ENCODE measurements around the gene IL10RB. TPM values are rescaled to one million over a fixed set of nuclear protein-coding genes. Genes with fewer than 3 reads are reported as not detected.
"Not testable (repeated sequence)": the region's sequence is repeated elsewhere in the genome, so short reads cannot be mapped to it uniquely, and the experiment has no call there.

Gene IL10RB
- total and polyA plus RNA-seq, 2 of the 8 experiments (the other 6 are each of a cell fraction or from before 2014, with no cell fraction given), result 2.7 to 3.2 TPM

GRCh38 chr21:33242846-33243245, 23.3 kb upstream of the IL10RB start:
- not testable (repeated sequence) for H3K4me2 ChIP-seq (ENCODE audit: insufficient read depth in 1 of 2, low read depth in 2 of 2, low read length in 2 of 2); H3K18ac ChIP-seq (ENCODE audit: extremely low read depth, low read length); H2BK12ac ChIP-seq (ENCODE audit: low read depth, low read length); H3K23ac ChIP-seq (ENCODE audit: insufficient read length); FAIRE-seq; H3K27ac ChIP-seq (ENCODE audit: low read depth, low read length); H4K5ac ChIP-seq (ENCODE audit: insufficient read length, low read depth, low read length); H2BK5ac ChIP-seq (ENCODE audit: low read depth, low read length); H2BK120ac ChIP-seq (replicated peaks; ENCODE audit: low read depth, low read length); H2AFZ ChIP-seq (ENCODE audit: low read length); H2AK5ac ChIP-seq (ENCODE audit: low read depth, low read length); H4K91ac ChIP-seq (replicated peaks; ENCODE audit: insufficient read length, low read length); H4K20me1 ChIP-seq (replicated peaks in 1 of 2; ENCODE audit: control insufficient read depth in 1 of 2, insufficient read depth in 2 of 2, low read length in 2 of 2); H3K14ac ChIP-seq (ENCODE audit: insufficient read length); H3K27me3 ChIP-seq (replicated peaks in 1 of 4; ENCODE audit: control insufficient read depth in 3 of 4, extremely low read depth in 1 of 4, insufficient read depth in 3 of 4, low read length in 3 of 4); H3K4me3 ChIP-seq (ENCODE audit: extremely low read depth in 1 of 4, insufficient read depth in 2 of 4, low read depth in 3 of 4, low read length in 4 of 4); H3K79me2 ChIP-seq (ENCODE audit: control insufficient read depth in 1 of 2, insufficient read depth in 2 of 2, low read length in 2 of 2); H3K56ac ChIP-seq (replicated peaks; ENCODE audit: insufficient read length, low read depth, low read length); H2BK20ac ChIP-seq (ENCODE audit: low read length); H3K23me2 ChIP-seq (ENCODE audit: low read depth, low read length); H2BK15ac ChIP-seq (ENCODE audit: low read length); H3K4me1 ChIP-seq (replicated peaks in 1 of 4; ENCODE audit: control insufficient read depth in 3 of 4, insufficient read depth in 4 of 4, low read length in 3 of 4); H3K79me1 ChIP-seq (ENCODE audit: low read depth, low read length); H3K4ac ChIP-seq (replicated peaks; ENCODE audit: insufficient read length, low read depth, low read length); DNase-seq (ENCODE audit: low read depth in 1 of 2, low spot score in 2 of 2); H4K8ac ChIP-seq (ENCODE audit: extremely low read depth, insufficient read depth, low read length); H3K9ac ChIP-seq (replicated peaks in 1 of 4; ENCODE audit: extremely low read depth in 1 of 4, low read depth in 3 of 4, low read length in 3 of 4)
- Histone ChIP-seq H3K9me3 (ENCODE audit: insufficient read depth in 2 of 2, low read depth in 1 of 2, low read length in 1 of 2) (peaks cover 22% of the 10 kb centered on the region in 2 experiments), H3K36me3 (ENCODE audit: control insufficient read depth in 2 of 4, insufficient read depth in 4 of 4, low read length in 3 of 4) (peaks cover 10 to 47% (median 18%) of the 10 kb centered on the region in 4 experiments)
- POLR2A ChIA-PET (ENCODE audit: partially characterized antibody), result interaction anchor here (0.6 kb wide), 1 partner anchor 210 kb away, joined by 3 read pairs; no protein-coding TSS in a partner anchor
- CTCF ChIA-PET (ENCODE audit: partially characterized antibody), result interaction anchor here (1.3 kb wide), 1 partner anchor 60 kb away, joined by 3 read pairs; no protein-coding TSS in a partner anchor
- WGBS, 2 experiments (ENCODE audit: extremely low coverage in 1 of 2, insufficient coverage in 1 of 2, insufficient read length in 1 of 2, insufficient replicate concordance in 2 of 2, low coverage in 1 of 2, low lambda C conversion rate in 2 of 2, missing lambda C conversion rate in 1 of 2), result 98% methylated on average over 5 of the region's 8 CpGs; no CpG with 5 or more reads in 1 of the 2 experiments

Measured in H1 (cell line).